Neural crest cell (in vitro differentiated cells): ENCODE data around the gene RNASE7. TPM values are rescaled to one million over a fixed set of nuclear protein-coding genes. Genes with fewer than 3 reads are reported as not detected.

ENCODE experiments used
- DNase-seq: peaks from one replicate; pipeline ENCODE4 v3.0.0; 2021; ENCODE audit warnings: low read depth, mixed read lengths, low spot score
- H3K27ac Mint-ChIP-seq: one replicate; pipeline ENCODE4 v1.8.0; 2021; ENCODE audit warnings: mild to moderate bottlenecking, mixed read lengths; ENCODE audit not compliant: unreplicated experiment
- H3K27me3 Mint-ChIP-seq: 2 replicates; pipeline ENCODE4 v1.8.0; 2021; ENCODE audit warnings: low read depth, mild to moderate bottlenecking, mixed read lengths
- H3K36me3 Mint-ChIP-seq: 2 replicates; pipeline ENCODE4 v1.8.0; 2021; ENCODE audit warnings: low read depth, mild to moderate bottlenecking, mixed read lengths
- H3K4me1 Mint-ChIP-seq: 2 replicates; pipeline ENCODE4 v1.8.0; 2021; ENCODE audit warnings: mixed read lengths
- H3K4me3 Mint-ChIP-seq: one replicate; pipeline ENCODE4 v1.8.0; 2021; ENCODE audit warnings: mild to moderate bottlenecking, mixed read lengths
- H3K9me3 Mint-ChIP-seq: 2 replicates; pipeline ENCODE4 v1.8.0; 2021; ENCODE audit warnings: mixed read lengths
- CTCF ChIP-seq: fragments of 200-600 bp; sonication (generic); conservative IDR thresholded peaks from 2 replicates; pipeline ENCODE4 v1.5.0; 2021; ENCODE audit warnings: antibody characterized with exemption, mild to moderate bottlenecking
- total RNA-seq: library from RNA; stranded (reverse); gene quantifications from 2 replicates; pipeline ENCODE4 v1.2.1, GENCODE V29; 2021

RNASE7 gene
- total RNA-seq, 1 donor from 2014 or later = not detected

DNA sequence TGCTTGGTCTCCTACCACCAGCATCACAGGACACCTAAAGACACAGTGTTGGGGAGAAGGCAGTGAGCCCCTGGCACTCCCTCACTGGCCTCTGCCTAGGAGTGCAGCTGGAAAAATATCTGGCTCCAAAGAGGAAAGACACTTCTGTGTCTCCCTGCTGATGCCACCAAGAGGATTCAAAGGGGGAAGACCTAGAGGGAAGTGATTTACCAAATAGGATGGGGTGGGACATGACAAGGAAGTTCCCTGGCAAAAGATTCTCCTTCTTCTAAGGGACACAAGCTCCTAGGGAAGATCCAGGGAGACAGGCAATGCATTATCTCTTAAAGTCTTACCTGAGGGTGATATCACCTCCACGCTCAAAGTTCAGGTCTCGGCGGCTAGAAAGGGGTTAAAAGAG, 23.4 kb upstream of the RNASE7 start:
- TF ChIP-seq CTCF = no peak
- H3K9me3 Mint-ChIP-seq = no peaks in the 10 kb centered on the region
- peaks cover 13% of the 10 kb centered on the region for H3K4me1 Mint-ChIP-seq
- H3K27ac Mint-ChIP-seq = no peak overlapping the region
- peak overlapping the region; percentile 7 for H3K4me3 Mint-ChIP-seq
- H3K27me3 Mint-ChIP-seq = peaks cover 25% of the 10 kb centered on the region
- DNase-seq = no peak
- H3K36me3 Mint-ChIP-seq = no peaks in the 10 kb centered on the region

- peaks cover 31% of the 10 kb centered on the region for H3K27me3 Mint-ChIP-seq
- H3K9me3 Mint-ChIP-seq = no peaks in the 10 kb centered on the region
- H3K27ac Mint-ChIP-seq = no peak overlapping the region
- peak overlapping the region; percentile 7 for H3K4me3 Mint-ChIP-seq
- DNase-seq = no peak
- H3K4me1 Mint-ChIP-seq = peaks cover 19% of the 10 kb centered on the region
- H3K36me3 Mint-ChIP-seq = no peaks in the 10 kb centered on the region
- no peak for TF ChIP-seq CTCF
Observed at GRCh38 chr14:21019366-21019765, 22.8 kb upstream of the RNASE7 start.

GRCh38 chr14:21020977-21021545, 21.1 kb upstream of the RNASE7 start:
- peaks cover 38% of the 10 kb centered on the region for H3K27me3 Mint-ChIP-seq
- no peak overlapping the region for H3K27ac Mint-ChIP-seq
- no peak for TF ChIP-seq CTCF
- no peaks in the 10 kb centered on the region for H3K9me3 Mint-ChIP-seq
- H3K36me3 Mint-ChIP-seq = no peaks in the 10 kb centered on the region
- no peak for DNase-seq
- H3K4me1 Mint-ChIP-seq = peaks cover 14% of the 10 kb centered on the region
- peak overlapping the region; percentile 57 for H3K4me3 Mint-ChIP-seq

DNA sequence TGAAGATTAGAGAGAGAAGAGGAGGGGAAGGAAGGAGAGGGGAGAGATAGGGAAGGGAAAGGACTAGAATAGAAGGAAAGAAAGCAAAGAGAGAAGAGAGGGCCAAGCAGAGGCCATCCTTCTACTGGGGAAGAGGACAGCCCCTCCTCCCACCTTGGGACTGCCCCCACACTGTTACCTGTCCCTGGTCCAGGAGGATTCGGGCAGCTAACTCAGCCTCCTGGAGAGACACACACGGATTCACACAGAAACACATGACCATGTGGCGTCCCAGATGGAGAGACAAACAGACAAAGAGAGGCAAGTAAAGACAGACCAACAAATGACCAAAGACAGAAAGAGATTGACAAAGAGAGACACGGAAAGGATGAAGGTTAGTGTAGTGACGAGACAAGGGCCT, 19.5 kb upstream of the RNASE7 start:
- Mint-ChIP-seq H3K27ac (no peak overlapping the region), H3K4me3 (peak overlapping the region; percentile 38), H3K27me3 (peaks cover 44% of the 10 kb centered on the region), H3K9me3 (no peaks in the 10 kb centered on the region), H3K4me1 (peaks cover 19% of the 10 kb centered on the region), H3K36me3 (no peaks in the 10 kb centered on the region)
- no peak for TF ChIP-seq CTCF
- DNase-seq = no peak

GRCh38 chr14:21023174-21023573, 19.0 kb upstream of the RNASE7 start:
- peaks cover 44% of the 10 kb centered on the region for H3K27me3 Mint-ChIP-seq
- no peak for TF ChIP-seq CTCF
- peaks cover 19% of the 10 kb centered on the region for H3K4me1 Mint-ChIP-seq
- peak overlapping the region; percentile 85 for H3K4me3 Mint-ChIP-seq
- no peaks in the 10 kb centered on the region for H3K36me3 Mint-ChIP-seq
- DNase-seq = no peak
- no peaks in the 10 kb centered on the region for H3K9me3 Mint-ChIP-seq
- no peak overlapping the region for H3K27ac Mint-ChIP-seq
